SKM-1 treated with dmso at 0.1 percent for 144 hours (cell line): Measurements from ENCODE around the gene IL2.

Source experiments
- DNase-seq: peaks from one replicate; lab custom pipeline; 2025; ENCODE audit not compliant: unreplicated experiment; lab: John Stamatoyannopoulos, UW

IL2 gene

GRCh38 chr4:122456231-122457116, at the start of gene IL2:
Gene IL2 (minus strand): TSS chr4:122456725. CDS start chr4:122456440, 285 bp downstream.
- DNase-seq, result no peak

GRCh38 chr4:122503214-122503613, 46.7 kb upstream of the IL2 start:
- no peak for DNase-seq

GRCh38 chr4:122500852-122501501, 44.5 kb upstream of the IL2 start:
- DNase-seq, result no peak

- no peak for DNase-seq
Observed at GRCh38 chr4:122489061-122489460, 32.5 kb upstream of the IL2 start.

GRCh38 chr4:122483481-122483880, 27.0 kb upstream of the IL2 start:
- DNase-seq, result no peak

- DNase-seq, result no peak
Observed at GRCh38 chr4:122481766-122482405, 25.4 kb upstream of the IL2 start.

- DNase-seq, result no peak
Observed at GRCh38 chr4:122480655-122481487, 24.3 kb upstream of the IL2 start.

GRCh38 chr4:122479935-122480416, 23.5 kb upstream of the IL2 start:
- no peak for DNase-seq

- no peak for DNase-seq
Observed at GRCh38 chr4:122476745-122477144, 20.2 kb upstream of the IL2 start.

GRCh38 chr4:122476126-122476525, 19.6 kb upstream of the IL2 start:
- DNase-seq, result no peak

GRCh38 chr4:122475233-122475632, 18.7 kb upstream of the IL2 start:
- no peak for DNase-seq

GRCh38 chr4:122469457-122469856, 12.9 kb upstream of the IL2 start:
- no peak for DNase-seq

- DNase-seq, result no peak
Observed at GRCh38 chr4:122458625-122459024, 2.1 kb upstream of the IL2 start.

GRCh38 chr4:122453384-122453995, 3.0 kb downstream of the IL2 start:
- no peak for DNase-seq

- no peak for DNase-seq
Observed at GRCh38 chr4:122450847-122451246, 5.7 kb downstream of the IL2 start.

- DNase-seq, result no peak
Observed at GRCh38 chr4:122434285-122434684, 22.2 kb downstream of the IL2 start.

GRCh38 chr4:122431351-122431750, 25.2 kb downstream of the IL2 start:
- DNase-seq, result no peak

GRCh38 chr4:122423246-122423645, 33.3 kb downstream of the IL2 start:
- no peak for DNase-seq

- no peak for DNase-seq
Observed at GRCh38 chr4:122412547-122412946, 44.0 kb downstream of the IL2 start.

GRCh38 chr4:122403861-122404260, 52.7 kb downstream of the IL2 start:
- DNase-seq, result no peak
